HG03460 (cell line): Measurements from ENCODE around the gene FAM156A.
"Not testable (repeated sequence)": the region's sequence is repeated elsewhere in the genome, so short reads cannot be mapped to it uniquely, and the experiment has no call there.

ENCODE experiments used
- ATAC-seq: cut with Tn5 transposase; IDR thresholded peaks from one replicate; pipeline ENCODE4 v1.9.1; 2021; ENCODE audit not compliant: unreplicated experiment

The FAM156A gene, protein sequence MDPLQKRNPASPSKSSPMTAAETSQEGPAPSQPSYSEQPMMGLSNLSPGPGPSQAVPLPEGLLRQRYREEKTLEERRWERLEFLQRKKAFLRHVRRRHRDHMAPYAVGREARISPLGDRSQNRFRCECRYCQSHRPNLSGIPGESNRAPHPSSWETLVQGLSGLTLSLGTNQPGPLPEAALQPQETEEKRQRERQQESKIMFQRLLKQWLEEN

DNA sequence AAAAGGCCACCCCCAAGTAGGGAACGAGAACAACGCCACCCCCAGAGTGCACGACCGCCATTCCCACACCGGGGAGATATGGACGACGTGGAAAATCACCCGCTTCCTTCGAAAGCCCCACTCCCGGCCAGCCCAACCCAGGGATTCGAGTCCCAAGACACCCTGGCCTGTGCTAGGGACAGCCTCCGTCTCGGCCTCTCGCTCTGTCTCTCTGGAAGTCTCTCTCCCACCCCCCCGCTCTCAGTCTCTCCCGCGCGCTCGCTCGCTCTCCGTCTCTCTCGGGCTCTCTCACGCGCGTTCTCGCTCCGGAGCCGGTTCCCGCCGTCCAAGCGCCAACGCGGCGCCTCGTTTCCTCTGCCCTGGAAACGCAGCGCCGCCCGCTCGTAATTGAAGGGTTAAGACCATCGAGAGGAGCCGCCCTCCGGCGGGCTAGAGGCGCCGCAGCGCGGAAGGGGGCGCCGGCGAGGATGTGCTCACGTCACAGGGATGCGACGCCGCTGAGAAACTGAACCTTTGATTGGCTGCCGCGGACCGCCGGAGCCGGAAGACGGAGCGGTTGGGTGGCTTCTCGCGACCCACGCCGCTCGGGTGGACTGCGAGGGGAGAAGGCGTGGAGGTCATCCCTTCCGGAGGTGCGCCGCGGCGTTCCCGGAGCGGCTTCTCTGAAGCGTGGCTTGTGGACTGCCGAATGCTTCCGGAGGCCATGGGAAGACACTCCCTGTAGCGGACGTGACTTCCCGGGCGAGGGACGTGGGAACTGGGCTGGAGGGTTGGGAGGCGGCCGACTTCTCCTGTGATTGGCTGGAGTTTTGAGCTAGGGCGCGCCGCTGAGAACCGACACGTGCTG is at the start of gene FAM156A:
Gene FAM156A (minus strand): TSS at position 406 of the 847 bp plus-strand sequence. CDS start 9,930 bp downstream, outside the sequence.
- ATAC-seq, result peak; percentile 77

DNA sequence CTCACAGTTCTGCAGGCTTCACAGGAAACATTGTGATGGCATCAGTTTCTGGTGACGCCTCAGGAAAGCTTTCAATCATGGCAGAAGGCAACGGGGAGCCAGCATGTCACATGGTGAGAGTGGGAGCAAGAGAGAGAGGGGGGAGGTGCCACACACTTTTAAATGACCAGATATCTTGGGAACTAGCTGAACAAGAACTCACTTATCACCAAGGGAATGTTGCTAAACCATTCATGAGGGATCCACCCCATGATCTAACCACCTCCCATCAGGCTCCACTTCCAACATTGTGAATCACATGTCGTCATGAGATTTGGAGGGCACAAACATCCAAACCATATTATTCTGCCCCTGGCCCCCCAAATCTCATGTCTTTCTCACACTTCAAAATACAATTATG is 47.0 kb upstream of the FAM156A start:
- no peak for ATAC-seq

DNA sequence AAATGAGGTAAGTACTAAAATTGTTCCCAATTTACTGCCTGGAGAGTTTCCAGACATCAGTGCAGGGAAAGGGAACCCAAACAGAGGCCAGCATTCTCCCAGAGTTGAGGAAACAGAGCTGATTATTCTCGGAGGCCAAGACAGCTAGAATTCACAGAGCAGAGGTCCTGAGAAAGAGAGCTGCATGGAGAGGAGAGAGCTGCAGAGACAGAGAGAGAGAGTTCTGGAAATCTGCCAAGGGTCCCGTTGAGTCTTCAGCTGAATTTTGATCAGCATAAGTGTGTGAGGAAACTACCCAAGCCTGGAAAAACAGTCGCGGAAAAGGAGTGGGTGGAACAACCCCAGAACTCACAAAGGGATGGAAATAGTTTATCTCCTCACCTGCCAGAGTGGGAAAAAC is 46.5 kb upstream of the FAM156A start:
- ATAC-seq, result no peak

DNA sequence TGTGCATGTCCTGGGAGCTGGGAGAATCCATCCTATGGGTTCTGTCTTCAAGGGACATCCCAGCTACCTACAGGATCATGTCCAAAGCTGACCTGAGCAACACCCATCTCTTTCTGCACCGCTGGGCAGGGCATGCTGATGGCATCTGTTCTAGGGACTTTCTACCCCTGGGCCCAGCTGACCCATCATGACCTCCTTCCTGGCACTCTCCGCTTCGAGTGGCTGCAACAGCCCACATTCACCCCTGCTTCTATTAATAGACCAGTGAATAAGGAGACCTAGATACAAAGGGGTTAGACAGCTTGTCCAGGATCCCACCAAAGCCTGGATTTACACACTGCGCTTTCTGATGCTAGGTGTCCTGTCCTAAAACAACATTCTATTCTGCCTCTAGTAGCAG is 45.7 kb upstream of the FAM156A start:
- ATAC-seq, result no peak

DNA sequence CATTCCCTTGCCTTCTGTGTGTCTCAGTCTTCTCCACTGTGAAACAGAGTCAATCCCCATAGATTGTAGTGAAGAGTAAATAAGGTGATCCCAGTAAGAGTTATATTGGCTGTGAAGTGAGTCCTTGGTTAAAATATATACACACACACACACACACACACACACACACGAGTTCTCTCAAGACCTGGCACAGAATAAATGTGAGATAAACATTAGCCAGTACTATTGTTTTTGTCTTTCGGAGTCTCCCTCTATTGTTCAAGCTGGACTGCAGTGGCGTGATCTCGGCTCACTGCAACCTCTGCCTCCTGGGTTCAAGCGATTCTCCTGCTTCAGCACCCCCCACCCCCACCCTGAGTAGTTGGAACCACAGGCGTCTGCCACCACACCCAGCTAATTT is 44.8 kb upstream of the FAM156A start:
- ATAC-seq, result no peak

DNA sequence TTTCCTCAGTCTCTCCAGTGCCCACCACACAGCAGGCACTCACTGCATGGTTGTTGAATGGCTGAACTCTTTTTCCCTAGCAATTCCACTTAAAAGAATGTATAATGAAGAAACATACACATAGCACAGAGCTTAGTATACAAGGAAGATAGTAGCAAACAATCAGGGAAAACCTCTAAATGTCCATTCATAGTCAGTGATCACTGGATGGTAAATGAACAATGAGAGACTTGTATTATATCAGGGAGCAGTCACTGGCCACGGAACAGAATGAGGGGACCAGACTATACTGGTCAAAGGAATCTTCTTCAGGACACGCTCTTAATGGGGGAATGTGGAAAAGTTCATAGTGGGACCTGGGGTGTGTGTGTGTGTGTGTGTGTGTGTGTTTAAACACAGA is 43.6 kb upstream of the FAM156A start:
- no peak for ATAC-seq

DNA sequence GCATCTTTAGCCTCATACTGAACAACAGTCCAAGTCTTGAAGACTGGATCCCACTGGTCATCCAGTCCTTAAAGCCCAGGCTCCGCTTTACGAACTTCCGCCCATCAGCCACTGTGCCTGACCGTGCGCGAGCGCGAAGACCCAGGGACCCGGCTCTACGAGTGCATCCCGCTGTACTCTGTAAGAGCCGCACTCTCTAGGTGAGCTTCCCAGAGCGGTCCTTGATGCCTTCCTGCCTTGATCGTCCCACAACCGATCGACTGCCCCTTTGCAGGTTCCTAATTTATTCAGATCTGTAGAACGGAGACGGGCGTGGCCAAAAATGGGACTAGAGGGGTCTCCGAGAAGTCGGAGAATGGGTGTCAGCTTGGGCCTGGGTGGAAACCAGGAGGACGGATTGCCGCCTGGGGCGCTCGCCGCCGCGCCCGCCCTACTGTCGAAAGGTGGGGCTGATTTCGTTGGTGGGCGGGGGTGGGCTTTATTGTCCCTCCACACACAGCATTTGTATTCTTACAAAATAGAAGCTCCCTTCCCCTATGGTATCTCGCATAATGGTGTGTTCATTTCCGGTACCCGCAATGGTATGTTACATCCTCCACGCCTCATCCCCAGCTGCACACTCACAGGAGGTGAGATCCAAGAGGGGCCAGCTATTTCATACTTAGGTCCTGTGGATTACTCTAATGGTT is 42.3 kb upstream of the FAM156A start:
- no peak for ATAC-seq

DNA sequence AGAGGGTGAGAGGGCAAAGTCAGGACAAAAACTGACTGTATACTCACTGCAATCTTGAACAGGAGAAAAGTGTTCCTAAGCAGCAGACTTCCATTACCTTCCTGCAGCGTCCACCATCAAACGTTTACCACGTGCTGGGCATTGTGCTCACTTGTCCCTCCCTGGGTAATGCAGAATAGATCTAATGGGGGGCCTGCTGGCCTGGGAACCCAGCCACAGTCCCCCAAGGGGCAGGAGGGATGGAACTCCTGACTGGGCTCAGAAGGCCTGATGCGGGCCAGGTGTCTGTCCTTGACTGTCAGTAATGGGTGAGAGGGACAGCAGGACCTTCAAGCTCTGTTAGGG is 37.6 kb upstream of the FAM156A start:
- ATAC-seq, result no peak

DNA sequence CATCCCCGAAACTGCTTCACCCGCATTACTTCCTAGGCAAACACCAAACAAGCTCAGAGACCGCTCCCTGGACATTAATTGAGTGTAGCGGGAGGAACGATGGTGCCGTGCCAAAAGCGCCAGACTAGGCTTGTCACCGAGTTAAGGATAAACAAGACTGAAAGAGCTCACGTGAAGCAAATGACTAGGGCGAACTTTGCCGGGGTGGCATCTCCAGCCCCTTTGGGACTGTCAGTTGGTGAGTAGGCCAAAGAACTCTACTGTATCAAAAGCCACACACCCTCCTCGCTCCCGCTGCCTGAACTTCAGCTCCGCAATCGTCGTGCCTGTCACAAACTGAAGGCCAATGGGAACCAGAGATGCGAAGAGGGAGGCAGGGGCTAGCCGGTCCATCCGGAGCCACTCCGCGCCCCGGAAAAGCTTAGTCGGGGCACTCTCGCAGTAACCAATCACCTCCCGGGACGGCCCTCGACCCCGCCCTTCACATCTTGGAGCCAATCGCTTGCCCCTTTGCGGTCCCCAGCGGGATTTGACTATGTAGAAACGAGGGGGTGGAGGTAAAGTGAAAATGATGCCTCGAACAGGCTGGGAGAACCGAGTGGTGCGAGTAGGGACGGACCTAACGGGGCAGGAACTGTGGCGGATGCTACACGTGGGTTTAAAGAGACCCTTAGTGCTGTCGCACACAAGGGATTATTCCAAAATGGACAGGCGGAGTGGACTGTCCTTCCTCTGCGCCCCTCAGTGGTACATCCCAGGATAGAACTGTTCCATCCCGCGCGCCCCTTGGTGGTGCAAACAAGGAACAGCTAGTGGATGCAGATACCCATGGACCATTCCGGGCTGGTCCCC is 37.0 kb upstream of the FAM156A start:
- ATAC-seq, result peak; percentile 97

DNA sequence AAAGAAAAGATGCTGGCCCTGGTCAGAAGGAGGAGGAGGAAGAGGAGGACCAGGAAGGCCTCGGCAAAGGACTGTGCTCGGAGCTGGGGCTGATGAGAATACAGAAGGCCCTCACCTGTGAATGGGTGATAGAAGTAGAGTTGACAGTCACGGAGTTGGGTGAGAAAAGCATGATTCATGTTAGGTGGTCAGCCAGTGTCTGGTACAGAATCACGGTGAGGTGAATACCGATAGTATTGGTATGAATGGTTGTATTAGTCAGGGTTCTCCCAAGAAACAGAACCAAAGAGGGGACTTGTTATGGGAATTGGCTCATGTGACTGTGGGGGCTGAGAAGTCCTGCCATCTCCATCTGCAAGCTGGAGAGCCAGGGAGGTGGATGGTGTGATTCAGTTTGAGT is 32.5 kb upstream of the FAM156A start:
- no peak for ATAC-seq

DNA sequence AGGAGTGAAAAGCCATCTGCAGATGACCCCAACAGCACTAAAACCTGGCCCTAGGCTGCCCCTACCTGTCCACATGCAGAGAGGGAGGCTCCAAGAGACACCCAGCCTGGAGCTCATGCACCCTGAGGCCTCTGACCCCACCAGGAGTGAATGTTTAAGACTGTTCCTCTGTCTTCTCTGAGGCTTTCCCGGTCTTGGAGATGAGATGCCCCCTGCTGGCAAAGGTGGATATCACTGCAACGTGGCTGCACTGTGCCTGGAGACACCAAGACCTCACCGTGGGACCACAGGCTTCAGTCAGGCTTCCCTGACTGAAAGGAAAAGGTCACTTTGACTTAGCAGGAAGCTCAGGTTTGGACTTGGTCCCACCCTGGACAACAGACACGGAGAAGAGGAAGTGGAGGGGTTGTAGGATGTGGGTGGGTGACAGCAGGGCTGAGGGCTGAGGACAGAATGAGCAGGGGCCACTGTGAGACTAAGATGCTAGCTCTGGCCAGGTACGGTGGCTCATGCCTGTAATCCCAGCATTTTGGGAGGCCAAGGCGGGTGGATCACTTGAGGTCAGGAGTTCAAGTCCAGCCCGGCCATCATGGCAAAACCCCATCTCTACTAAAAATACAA is 31.8 kb upstream of the FAM156A start:
- ATAC-seq, result peak; percentile 86

DNA sequence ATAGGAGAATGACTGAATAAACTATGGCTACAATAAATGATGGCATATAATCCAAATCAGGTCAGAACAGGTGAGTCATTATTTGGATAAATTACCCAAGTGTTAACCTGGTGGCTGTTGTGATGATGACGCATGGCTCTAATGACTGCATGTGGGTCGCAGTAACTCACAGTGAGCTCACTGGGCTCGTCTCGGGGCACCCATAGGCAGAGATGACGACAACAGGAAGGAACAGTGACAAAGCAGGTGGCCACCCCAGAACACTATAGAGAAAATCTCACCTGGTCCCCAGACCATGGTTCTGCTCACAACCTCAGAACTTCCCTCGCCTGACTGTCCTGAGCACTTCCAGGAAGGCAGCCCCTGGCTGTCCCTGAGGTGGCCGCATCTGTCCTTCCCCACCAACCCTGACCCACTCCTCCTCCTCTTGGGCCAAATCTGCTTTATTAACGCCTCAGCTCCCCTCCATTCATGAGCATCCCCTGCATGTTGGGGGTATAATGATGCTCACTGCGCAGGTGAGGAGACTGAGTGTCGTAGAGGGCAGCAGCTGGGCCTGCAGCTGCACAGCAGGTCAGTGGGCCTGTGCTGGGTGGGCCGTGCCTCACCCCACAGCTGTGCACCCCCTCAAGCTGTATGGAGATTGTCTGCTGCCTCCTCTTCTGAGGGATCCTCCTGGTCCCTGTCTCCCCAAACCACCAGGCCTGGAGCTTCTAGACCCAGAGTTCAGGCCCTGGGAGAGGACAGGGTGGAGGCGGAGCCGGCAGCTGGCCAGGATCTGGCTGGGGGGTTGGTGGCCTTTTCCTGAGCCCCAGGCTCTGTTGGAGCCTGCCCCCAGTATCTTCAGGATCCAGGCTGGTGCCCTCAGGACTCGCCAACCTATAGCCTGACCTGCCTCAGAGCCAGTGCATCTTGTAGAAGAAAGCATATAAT is 30.9 kb upstream of the FAM156A start:
- ATAC-seq, result no peak

DNA sequence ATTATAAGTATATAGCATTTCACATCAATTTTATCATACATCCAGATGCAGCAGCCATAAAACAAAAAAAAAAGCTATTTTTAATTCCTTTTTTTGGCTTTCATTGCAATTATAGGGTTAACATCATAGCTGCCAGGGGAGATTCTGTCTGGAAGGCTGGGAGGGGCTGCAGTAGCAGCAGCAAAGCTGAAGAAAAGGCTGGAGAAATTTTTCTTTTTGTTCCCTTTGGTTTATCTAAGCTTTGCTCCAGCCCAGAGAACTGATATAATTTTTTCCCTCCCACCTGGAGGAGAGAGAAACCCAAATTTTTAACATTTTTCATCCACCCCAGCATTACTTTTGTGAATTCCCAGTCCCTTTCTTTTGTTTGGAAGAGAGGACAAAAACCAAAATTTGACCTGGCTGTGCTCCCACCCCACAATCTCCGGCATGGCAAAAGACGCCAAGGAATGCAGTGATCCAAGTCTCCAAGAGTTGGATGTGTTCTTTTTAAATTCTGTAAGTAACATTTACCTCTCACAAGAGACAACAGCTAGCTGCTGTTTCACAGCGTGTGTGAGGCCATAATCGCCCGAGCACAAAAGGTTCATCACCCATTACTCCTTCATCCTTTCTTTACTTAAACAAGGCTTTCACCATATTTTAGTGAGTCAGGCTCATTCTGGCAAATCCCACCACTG is 25.1 kb upstream of the FAM156A start:
- ATAC-seq, result no peak

DNA sequence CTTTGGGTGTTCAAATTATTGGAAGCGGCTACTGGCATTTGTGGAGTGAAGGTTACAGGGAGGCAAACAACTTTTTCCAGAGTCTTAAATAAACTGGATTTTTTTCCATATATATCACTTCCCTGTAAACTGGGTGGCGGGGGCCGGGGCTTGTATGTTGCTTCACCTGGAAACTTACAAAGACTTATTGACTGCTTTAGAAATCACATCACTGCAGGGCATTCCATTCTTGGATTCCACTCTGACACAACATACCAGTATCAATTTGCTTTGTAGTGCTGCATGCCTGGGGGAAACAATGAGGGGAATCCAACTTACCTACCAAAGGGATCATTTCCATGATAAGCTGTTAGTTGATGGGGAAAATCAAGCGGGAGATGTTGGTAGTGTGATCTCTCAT is 21.7 kb upstream of the FAM156A start:
- no peak for ATAC-seq

DNA sequence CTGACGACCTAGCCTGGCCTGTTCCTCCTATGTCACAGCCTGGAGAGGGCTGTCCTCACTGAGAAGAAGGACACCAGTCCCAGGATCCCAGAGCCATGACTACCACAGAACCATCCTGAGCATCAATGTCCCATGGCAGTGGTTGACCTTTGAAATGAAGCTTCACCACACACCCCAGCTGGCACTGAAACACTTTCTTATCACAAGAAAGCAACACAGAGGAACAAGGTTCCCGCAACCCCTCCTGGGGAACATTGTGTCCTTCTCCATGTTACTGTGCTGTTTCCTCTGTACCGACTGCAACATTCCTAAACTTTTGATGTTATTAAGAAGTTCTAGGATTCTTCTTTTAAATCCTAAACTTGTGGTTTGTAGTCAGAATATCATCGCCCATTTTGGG is 21.2 kb upstream of the FAM156A start:
- ATAC-seq, result no peak

DNA sequence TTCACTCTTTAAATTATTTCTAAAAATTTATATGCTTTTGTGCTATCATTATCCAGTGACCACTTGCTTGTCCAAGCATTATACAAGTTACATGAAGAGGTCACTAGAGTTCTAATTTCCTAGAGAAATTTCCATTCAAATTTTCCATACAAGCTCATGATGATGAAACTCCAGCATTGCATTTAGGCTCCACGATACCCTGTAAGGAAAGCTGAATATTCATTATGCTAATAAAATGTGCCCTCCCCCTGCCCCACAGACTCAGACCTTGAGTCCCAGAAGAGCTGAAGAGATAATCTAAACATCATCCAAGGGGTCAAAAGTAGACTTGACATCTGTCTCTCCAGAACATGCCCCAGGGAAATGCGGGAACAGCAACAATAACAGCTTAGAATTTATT is 19.6 kb upstream of the FAM156A start:
- ATAC-seq, result no peak

DNA sequence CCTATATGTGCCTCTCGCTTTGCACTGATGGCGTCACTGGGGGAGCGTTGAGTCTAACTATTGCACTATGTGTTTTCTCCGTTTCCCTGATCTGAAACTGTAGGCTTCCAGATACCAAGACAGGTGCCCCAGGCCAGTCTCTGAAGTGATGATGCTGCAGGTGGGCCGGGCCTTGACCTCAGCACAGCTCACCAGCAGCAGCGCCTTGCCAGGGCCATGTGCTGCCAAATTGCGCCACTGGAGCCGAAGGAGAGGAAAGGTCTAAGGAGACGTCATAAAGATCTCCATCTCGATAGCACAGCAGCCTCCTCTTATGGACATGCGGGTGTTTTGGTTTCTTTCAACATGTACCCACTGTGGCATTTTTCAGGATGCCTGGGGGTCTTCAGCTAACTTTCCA is 17.3 kb upstream of the FAM156A start:
- not testable (repeated sequence) for ATAC-seq

DNA sequence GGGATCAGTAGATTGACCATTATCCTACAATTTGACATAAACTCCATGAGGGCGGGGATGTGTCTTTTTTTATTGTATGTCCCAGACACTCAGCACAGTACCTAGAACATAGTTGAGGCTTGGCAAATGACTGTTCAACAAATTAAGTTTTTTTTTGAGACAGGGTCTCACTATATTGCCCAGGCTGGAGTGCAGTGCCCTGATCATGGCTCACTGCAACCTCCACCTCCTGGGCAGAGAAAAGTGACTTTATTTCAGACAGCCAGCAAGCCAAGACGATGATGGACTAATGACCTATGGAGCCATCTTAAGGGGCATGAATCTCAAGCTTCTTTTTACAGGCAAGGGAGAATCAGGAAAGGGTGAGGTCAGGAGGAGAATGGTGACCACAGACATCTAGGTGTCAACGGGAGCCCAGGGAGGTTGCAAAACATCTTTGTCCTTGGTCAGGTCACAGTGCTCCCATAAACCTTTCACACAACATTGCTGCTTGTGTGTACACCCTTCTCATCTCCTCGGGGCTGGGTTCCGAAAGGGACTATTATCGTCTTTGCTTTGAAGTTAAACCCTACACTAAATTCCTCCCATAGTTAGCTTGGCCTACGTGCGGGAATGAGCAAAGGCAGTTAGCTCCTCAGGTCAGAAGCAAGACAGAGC is 16.1 kb upstream of the FAM156A start:
- not testable (repeated sequence) for ATAC-seq

DNA sequence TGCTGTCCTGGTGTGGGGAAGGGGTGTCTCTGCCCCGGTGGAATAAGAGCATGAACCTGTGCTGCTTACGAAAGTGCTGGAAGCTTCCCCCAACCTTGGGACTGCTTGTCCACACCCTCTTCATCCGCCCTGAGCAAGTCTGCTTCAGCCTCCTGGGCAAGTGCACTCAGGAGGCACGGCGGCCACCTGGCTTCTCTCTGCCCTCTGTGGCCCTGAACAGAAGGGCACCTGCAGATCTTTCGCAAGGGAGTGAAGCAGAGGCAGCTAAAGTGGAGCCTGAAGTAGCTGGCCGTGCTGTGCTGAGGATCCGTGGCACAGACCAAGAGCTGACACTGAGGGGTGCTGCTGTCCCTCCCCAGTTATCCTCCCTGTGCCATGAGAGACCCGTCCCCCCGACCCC is 9.6 kb upstream of the FAM156A start:
- ATAC-seq, result not testable (repeated sequence)
